Ammon's horn (tissue), 1 donor: ENCODE measurements around the gene MSI2.
A peak's percentile ranks its signal among the peaks of the same experiment; 100 is the strongest.
"Not testable (repeated sequence)": the region's sequence is repeated elsewhere in the genome, so short reads cannot be mapped to it uniquely, and the experiment has no call there.

Experiments used
- DNase-seq: peaks from one replicate; pipeline ENCODE4 v3.0.0-alpha.2; 2016; ENCODE audit warnings: low spot score

Gene MSI2

DNA sequence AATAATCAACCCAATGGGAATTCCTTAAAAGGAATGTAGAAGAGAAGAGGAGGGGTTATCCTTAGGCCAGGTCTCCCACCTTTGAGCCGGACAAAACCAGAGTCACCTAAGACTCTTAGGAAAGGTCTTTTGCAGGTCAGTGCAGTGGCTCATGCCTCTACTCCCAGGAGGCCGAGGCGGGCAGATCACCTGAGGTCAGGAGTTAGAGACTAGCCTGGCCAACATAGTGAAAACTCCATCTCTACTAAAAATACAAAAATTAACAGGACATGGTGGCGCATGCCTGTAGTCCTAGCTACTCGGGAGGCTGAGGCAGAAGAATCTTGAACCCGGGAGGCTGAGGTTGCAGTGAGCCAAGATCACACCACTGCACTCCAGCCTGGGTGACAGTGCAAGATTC, 365.5 kb downstream of the MSI2 start:
- not testable (repeated sequence) for DNase-seq

DNA sequence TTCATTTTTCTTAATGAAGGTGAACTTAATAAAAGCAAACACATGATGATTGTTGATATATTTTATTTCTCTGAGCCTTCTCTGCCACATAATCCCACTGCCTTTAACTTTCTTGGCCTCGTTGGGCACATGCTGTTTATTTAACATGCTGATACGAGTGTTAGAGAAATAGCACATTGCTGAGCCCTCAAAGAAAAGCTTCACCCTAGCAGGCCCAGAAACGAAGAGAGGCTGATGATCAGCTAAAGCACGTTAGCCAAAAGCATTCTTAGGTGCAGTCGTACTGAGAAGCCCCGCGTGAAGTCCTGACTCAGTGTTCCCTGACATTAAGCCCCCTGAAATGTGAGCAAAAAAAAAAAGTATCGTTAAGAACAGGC, 366.0 kb downstream of the MSI2 start:
- DNase-seq, result no peak

DNA sequence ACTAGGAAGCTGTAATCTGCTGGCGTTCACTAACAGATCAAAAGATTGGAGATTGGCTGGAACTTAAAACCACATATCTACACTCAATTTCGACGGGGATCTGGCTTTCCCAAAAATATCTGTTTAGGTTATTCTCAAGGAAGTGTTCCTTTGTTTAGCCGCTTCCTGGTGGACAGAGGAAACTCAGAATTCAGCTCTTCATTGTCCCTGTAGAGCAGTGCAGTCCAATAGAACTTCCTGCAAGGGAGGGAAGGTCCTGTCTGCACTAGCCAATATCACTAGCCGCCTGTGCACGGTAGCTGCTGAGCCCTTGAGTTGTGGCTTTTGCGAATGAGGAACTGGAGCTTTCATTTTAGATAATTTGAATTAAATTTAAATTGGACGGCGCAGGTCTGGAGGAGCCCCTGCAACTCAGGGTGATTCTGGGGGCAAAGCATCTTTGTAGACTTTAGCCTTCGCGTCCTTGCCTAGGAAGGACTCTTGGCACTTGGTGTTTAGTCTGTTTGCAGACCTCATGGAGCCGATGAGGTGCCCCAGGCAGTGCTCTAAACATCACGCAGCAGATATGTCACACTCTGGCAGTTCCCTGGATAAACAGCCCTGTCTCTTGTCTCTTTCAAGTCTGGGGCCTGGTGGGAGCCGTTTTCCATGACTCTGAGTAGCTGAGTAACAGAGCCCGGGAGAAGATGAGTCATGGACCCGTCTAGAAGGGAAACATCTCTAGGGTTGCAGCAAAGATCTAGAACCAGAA, 366.5 kb downstream of the MSI2 start:
- DNase-seq, result peak; percentile 42

DNA sequence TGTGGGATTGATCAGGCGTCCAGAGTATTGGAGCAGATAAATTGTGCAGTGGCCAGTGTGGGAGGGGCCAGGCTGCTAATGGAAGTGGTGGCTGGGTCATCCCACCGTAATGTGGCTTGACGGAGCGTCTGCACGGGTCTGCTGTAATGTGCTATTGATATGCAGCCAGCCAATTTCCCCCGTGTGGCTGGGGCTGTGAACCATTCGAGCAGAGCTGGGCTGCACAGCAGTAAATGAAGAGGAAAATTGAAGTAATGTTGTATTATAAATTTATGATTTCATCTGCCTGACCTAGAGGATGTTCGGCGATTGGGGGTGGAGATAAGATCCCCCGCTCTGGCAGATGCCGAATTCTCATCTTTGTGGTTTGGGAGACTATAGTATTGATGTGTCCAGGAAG, 367.3 kb downstream of the MSI2 start:
- DNase-seq, result no peak

DNA sequence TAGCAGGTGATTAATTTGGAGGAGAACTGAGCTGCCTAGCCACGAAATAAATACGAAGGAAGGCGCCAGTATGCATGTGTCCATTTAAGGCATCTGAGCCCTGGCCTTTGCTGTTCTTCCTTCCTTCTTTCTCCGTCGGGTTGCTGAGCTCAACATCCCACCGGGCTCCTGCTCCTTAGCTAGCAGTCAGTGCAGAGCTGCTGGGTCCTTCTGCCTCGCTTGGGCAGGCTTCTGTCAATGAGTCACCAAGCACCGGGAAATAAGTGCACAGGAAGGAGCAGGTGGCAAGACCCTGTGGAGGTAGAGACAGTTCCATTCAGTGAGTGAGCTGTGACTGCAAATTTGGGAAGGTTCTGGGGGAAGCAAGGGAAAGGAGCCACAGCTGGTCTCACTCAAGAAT, 368.1 kb downstream of the MSI2 start:
- DNase-seq, result no peak

DNA sequence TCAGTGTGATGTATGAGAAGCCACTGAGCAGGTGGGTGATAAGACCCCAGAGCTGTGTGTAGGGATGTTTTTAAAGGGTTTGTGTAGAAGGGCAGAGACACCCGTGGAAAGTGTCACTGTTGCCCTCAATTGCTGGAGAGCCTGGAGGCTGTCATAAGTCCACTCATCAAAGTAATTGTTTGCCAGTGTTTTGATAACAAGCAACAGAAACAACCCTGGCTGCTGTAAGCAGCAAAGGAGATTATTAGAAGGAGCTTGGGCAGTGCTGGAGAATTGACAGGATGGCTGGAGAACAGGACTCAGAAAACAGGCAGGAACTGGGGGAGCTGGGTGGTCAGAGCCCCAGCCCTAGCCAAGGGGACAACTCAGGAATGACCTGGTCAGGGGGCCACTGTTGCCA, 369.2 kb downstream of the MSI2 start:
- no peak for DNase-seq

DNA sequence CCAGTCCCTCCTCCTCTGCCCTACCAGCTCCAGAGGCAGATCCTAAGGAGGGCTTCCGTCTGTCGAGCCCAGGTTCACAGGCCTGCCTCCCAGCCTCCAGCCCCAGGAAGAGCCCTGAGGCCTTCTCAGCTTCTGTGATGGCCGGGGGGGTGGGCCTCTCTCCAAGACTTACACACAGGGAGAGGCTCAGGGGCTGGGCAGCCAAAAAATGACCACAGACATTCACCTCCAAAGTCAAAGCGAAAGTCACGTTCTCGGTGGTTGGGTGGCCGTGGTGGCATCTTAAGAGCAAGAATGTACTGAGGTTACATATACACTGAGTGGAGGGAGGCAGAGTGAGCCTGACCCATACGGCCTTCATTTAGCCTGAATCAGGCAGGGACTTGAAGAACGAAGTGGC, 369.6 kb downstream of the MSI2 start:
- DNase-seq, result no peak

DNA sequence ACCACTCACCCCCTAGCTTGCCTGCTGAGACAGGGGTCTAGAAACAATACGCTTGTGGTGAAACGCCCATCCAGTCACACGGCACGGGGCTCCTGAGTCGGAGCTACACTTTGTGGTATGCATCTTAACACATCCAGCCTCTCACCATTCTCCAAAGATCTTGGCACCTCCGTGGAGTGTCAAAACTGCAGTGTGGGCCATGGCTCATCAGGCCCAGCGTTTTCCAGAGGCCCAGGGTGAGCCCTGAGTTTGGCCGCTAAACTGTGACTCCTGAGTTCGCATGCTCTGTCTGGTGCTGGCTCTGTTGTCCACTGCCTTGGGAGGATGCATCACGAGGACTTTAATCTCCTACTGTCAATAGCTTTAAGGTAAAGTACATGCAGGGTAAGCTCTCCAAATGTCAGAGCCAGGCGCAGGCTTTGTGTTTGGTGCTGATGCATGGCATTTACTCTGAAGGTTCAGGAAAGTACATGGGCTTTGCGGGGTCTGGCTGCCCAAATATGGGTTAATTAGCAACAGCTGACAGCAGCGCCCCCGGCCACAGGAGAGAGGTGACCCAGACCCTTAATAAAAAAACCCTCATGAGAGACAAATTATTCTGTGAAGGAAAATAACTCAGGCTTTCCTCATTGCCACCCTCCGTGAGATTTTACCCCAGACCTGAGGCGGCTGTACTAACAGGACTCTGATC, 370.3 kb downstream of the MSI2 start:
- DNase-seq, result no peak

DNA sequence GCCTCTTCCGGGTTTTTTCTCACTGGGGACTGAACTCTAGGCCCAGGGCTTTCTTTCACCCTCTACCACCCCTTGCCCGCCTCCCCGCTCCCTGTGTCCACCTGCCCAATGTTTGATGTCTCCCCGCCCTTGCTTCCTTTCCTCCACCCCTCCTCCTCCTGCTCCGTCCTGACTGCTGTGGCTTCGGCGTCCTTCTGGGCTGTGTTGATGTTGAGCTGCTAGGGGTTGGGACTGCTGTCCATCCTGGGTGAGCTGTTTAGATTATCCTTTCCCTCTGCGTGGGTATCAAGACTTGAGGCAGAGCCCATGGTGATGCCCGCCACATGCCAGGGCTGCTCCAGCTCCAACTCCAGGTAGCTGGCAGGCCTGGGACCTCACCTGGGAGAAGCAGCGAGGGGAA, 371.3 kb downstream of the MSI2 start:
- no peak for DNase-seq

DNA sequence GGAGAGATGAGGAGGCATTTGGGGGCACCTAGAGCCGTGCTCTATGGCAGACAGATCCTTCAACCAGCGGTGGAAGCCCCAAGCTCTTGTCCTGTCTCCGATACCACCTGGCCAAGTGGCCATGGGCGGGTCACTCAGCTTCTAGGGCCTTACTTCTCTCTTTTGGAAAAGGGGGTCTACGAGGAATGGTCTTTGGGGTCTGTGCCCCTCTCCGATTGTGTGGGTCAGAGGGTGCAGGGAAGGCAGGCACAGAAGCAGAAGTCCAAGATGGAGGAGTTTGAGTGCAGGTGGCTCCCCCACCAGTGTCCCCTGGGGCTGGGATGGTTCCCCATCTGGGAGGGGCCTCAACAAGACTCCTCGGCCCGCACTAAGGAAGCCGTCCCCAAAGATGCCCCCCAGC, 372.1 kb downstream of the MSI2 start:
- DNase-seq, result no peak

DNA sequence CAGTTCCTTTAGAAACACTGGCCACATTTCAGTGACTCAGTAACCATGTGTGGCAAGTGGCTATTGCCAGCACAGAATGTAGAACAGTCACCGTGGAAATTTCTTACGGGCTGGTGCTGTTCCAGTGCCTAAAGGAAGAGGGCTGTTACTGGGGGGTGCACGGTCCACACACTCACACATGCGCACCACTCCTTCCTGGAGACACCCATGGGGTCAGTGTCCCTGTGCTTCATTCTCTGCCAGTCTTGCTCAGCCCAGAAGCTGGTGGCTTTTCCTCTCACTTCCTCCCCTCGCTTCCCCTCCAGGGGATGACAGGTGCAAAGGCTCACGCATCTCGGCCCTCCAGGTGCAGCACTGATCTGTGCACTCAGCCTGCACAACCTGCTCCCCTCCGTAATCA, 373.1 kb downstream of the MSI2 start:
- no peak for DNase-seq

DNA sequence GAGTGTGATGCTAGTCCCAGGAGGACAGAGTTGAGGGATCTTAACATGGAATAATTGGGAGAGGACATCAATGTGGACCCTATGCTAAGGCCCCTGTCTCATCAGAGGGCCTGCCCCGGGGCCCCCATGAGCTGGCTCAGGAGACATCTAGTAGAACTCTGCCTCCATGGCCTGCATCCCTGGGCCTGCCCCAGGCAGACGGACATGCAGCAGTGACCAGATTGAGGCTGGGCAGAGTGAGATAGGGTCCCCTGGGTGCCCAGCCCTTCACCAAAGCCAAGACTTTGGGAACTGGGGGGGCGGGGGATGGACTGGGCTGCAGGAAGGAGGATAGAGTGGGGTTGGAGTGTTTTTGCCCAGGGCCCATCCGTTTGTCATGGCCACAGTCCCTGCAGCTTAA, 373.6 kb downstream of the MSI2 start:
- no peak for DNase-seq

DNA sequence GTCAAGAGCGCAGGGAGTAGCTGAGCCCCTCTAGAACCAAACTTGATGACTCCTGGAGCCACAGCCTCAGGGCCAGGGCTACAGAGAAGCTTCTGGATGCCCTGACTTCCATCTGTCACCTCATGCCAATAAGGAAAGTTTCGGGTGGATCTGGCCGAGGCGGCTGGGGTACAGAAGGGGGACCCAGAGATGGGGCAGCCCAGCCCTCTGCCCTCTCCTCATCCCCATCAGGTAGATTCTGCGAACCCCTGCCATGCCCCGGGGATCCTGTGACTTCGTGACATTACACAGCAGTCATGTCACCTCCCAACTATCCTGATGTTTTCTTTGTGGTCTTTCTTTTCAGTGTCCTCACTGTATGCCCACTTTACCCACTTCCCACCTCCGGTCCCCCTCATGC, 374.4 kb downstream of the MSI2 start:
- DNase-seq, result no peak

DNA sequence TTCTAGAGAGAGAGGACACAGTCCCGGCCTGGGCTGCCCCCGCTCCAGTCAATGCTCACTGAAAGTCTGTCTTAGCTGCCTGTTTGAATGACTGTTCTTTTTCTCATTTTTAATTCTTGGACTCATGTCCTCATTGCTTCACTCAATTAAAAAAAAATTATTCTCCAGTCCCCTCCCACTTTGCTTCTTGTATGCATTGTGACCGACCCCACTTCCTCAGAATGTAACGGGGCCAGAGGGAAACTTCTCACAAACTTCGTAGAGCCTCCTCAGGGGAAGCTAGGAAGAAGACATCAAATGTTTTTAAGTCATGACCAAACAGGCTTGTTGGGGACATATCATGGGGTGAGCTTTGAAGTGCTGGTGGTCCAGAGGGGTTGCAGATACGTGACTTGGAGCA, 375.5 kb downstream of the MSI2 start:
- no peak for DNase-seq

DNA sequence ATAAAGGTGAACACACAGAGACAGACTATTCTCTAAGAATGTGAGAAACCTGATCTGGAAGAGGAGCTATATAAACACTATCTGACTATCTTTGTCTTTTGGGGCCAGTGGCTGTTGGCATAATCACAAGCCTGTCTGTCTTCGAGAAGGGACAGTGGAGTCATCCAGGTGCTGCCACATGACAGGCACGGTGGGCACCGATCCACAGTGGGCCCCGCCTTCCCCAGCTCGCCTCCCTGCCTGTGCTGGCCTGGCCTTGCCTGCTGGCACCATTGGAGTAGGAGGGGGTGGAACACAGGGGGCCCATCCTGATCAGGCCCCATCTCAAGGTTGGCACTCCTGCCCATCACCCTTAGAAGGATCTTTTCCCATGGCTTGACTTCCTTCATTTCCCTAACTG, 376.0 kb downstream of the MSI2 start:
- no peak for DNase-seq

DNA sequence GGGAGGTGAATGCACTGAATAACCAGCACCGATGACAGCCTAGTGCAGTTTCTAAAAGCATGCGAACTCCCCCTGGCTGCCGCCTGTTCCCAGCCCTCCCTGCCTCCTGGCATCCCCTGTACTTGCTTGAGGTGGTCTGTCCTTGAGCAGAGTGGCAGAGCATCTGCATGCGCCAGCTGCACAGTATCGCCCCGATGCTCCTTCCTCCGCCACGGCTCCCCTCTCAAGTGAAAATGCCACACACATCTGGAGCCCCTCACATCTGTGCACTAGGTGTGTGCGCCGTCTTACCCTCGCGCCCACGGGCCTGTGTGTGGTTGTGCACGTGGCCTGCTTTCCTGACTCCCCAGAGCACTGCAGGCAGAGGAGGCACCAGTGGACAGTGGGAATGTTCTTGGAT, 376.9 kb downstream of the MSI2 start:
- DNase-seq, result no peak

DNA sequence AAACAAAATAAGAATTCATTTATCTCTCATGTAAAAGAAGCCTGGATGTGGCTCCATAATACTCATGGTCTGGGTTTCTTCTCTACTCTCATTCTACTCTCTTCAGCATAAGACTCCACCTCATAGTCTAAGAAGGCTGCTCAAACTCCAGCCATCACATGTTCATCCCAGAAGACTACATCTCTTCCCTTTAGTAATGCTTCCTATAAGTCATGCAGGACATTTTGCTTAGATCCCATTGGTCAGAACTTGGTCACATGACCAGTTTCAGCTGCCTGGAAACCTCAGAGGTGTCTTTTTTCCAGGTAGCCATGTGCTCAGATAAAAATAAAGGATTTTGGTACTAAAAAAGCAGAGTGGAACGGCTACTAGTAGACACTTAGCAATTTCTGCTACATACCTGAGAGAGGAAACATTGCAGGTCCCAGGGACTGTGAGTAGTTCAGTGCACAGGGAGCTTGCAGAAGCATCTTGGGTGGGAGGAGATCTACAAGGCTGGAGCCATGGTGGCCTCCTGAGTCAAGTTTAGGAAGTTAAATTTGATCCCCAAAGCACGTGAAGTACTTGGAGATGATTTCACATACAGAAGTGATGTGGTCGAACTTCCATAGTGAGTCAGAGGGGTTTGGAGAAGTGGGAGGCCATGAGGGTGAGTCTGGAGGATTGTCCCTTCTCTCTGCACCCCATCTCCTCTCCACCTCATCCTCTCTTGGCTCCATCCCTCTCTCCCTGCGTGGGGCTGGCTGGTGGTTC, 378.6 kb downstream of the MSI2 start:
- no peak for DNase-seq

DNA sequence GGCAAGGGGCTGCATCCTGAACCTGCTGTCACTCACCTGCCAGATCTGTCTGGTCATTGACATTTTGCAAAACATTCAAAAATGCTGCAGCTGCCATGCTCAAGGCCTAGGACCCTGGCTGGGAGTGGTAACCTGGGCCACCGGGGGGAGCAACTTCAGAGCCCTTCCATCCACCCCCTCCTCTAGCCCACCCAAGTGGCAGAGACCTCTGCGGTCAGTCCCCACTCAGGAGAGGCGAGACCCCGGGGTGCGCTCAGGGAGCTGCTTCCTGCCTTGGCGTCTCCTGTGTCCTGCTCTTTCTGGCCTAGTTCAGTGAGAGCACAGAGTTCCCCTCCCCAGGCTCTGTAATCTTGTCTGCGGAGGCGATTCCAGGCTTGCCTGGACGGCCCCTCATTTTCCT, 380.0 kb downstream of the MSI2 start:
- no peak for DNase-seq

DNA sequence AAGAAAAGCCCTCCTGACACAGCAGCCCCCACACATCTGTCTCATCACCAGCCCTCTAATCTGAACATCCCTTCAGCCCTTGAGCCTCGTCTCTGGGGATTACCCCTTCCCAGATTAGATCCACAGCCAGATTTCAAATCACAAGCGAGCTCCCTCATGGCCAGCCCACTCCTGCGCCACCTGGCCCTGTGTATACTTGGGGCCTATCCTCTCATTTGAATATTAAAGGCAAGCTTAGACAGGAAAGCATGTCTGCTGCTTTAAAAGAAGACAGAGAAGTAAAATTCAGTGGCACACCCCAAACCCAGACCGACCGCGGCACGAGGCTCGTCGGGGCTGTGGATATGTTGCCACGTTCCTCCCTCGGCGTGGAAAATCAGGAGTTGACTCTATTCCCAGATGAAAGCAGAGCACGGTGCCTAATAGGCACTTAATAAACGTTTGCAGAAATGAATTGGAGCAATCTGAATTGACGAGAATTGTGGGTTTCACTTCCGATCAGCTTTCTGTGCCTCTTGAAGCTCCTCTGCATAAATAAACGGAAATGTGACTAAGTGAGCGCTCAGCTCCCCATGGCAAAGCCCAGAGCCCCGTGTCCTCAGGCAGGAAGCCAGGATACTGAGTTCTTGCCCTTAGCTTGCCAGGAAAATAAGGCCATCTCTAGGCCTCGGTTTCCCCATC, 380.8 kb downstream of the MSI2 start:
- DNase-seq, result no peak

DNA sequence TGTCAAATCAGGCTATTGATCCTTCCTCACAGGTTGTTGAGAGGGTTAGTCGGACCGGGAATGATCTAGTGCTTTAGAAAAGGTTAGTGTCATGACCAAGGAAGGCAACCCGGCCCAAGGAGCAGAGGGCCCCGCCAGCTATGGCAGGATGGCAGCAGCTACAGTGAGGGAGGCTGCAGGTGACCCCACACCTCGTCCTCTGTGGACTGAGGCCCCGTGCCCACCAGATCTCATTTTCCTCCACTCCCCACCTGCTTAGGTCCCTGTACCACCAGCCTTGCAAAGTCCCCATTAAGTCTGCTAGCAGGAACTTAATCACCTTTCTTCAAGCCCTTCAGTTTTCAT, 381.3 kb downstream of the MSI2 start:
- no peak for DNase-seq

DNA sequence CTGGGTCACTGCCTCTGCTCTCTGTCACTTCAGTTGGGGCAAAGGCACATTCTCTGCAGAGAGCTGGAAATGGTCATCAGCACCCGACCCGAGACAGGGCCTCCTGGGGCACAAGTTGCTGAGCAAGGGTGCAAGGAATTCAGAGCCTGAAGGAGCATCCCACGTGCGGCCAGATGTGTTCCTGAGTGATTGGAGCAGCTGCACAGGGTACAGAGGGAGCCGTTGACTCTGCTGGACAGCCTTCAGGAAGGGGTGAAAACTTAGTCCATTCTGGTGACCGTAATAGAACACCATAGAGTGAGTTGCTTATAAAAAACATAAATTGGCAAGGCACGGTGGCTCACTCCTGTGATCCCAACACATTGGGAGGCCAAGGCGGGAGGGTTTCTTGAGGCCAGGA, 382.0 kb downstream of the MSI2 start:
- DNase-seq, result no peak

DNA sequence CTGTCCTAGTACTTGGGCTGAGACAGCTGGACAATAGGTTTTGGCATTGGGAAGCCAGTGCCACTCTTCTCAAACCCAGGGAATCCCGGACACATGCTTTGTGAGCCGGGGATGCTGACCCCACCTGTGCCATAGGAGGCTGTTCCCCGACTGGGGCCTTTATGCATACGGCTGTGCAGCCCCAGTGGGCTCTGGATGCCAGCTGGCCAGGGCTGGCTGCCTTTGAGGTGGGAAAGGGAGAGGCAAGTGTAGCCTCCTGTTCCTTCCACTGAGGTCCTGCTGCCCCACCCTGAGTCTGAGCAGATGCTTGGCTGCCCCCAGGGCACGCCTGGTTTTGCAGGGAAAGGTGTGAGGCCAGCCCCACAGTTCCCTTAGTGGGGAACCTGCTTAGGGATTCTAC, 383.1 kb downstream of the MSI2 start:
- DNase-seq, result no peak

DNA sequence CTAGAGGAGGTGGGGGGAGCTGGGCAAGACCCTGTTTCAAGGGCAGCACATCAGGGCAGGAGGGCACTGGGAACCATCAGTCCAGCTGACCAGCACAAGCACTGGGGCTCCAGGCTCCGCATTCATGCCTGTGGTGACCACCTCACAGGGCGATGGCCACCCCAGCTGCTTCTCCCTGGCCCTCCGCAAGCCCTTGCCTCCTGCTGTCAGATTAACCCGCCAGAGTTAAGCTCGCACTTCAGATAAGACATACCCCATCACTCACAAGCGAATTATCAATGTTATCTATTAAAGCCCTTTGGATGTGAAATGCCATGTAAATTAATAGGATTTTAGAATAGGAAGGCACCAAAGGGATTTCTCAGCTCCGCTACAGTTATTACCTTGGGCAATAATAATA, 383.8 kb downstream of the MSI2 start:
- no peak for DNase-seq
